ENCODE results near the gene C3orf62.
A peak's percentile ranks its signal among the peaks of the same experiment; 100 is the strongest.

C3orf62 gene

GRCh38 chr3:49276475-49277382 lies at the start of gene C3orf62:
C3orf62 (minus strand) TSS chr3:49277232; CDS start chr3:49276872, 360 bp downstream.
- peak within 1 kb of the TSS; percentile 49; the same call in 1 of the 2 replicates for H3K4me3 ChIP-seq (ENCODE audit: low read length)
- TF ChIP-seq ZNF274 (IDR thresholded peaks at IDR 0.05; ENCODE audit: low read depth, low read length) = no peak

- H3K4me3 ChIP-seq (ENCODE audit: low read length) = no peak overlapping the region
- no peak for TF ChIP-seq ZNF274 (IDR thresholded peaks at IDR 0.05; ENCODE audit: low read depth, low read length)
Measured at GRCh38 chr3:49324768-49325167, 47.7 kb upstream of the C3orf62 start.

- no peak overlapping the region for H3K4me3 ChIP-seq (ENCODE audit: low read length)
- no peak for TF ChIP-seq ZNF274 (IDR thresholded peaks at IDR 0.05; ENCODE audit: low read depth, low read length)
Measured at GRCh38 chr3:49316696-49317457, 39.8 kb upstream of the C3orf62 start.

- no peak for TF ChIP-seq ZNF274 (IDR thresholded peaks at IDR 0.05; ENCODE audit: low read depth, low read length)
- H3K4me3 ChIP-seq (ENCODE audit: low read length) = no peak overlapping the region
Measured at GRCh38 chr3:49313896-49314688, 37.1 kb upstream of the C3orf62 start.

GRCh38 chr3:49311283-49311682 lies 34.3 kb upstream of the C3orf62 start:
- no peak overlapping the region for H3K4me3 ChIP-seq (ENCODE audit: low read length)
- no peak for TF ChIP-seq ZNF274 (IDR thresholded peaks at IDR 0.05; ENCODE audit: low read depth, low read length)

GRCh38 chr3:49310677-49311076 lies 33.6 kb upstream of the C3orf62 start:
- TF ChIP-seq ZNF274 (IDR thresholded peaks at IDR 0.05; ENCODE audit: low read depth, low read length) = no peak

GRCh38 chr3:49305608-49306007 lies 28.6 kb upstream of the C3orf62 start:
- no peak for TF ChIP-seq ZNF274 (IDR thresholded peaks at IDR 0.05; ENCODE audit: low read depth, low read length)
- no peak overlapping the region for H3K4me3 ChIP-seq (ENCODE audit: low read length)

More at GRCh38 chr3:49310677-49311076, 33.6 kb upstream of the C3orf62 start:
- H3K4me3 ChIP-seq (ENCODE audit: low read length) = no peak overlapping the region

GRCh38 chr3:49302613-49303012 lies 25.6 kb upstream of the C3orf62 start:
- TF ChIP-seq ZNF274 (IDR thresholded peaks at IDR 0.05; ENCODE audit: low read depth, low read length) = no peak
- no peak overlapping the region for H3K4me3 ChIP-seq (ENCODE audit: low read length)

- TF ChIP-seq ZNF274 (IDR thresholded peaks at IDR 0.05; ENCODE audit: low read depth, low read length) = no peak
- no peak overlapping the region for H3K4me3 ChIP-seq (ENCODE audit: low read length)
Measured at GRCh38 chr3:49300595-49300994, 23.6 kb upstream of the C3orf62 start.

- no peak for TF ChIP-seq ZNF274 (IDR thresholded peaks at IDR 0.05; ENCODE audit: low read depth, low read length)
Measured at GRCh38 chr3:49298511-49298910, 21.5 kb upstream of the C3orf62 start.

GRCh38 chr3:49296781-49297411 lies 19.9 kb upstream of the C3orf62 start:
- TF ChIP-seq ZNF274 (IDR thresholded peaks at IDR 0.05; ENCODE audit: low read depth, low read length) = no peak
- no peak overlapping the region for H3K4me3 ChIP-seq (ENCODE audit: low read length)

More at GRCh38 chr3:49298511-49298910, 21.5 kb upstream of the C3orf62 start:
- no peak overlapping the region for H3K4me3 ChIP-seq (ENCODE audit: low read length)

GRCh38 chr3:49295489-49296058 lies 18.5 kb upstream of the C3orf62 start:
- no peak overlapping the region for H3K4me3 ChIP-seq (ENCODE audit: low read length)
- no peak for TF ChIP-seq ZNF274 (IDR thresholded peaks at IDR 0.05; ENCODE audit: low read depth, low read length)

GRCh38 chr3:49294343-49294742 lies 17.3 kb upstream of the C3orf62 start:
- H3K4me3 ChIP-seq (ENCODE audit: low read length) = no peak overlapping the region
- no peak for TF ChIP-seq ZNF274 (IDR thresholded peaks at IDR 0.05; ENCODE audit: low read depth, low read length)
